ENCODE measurements around the gene RIMKLA. TPM values are rescaled to one million over a fixed set of nuclear protein-coding genes. Genes with fewer than 3 reads are reported as not detected.
A peak's percentile ranks its signal among the peaks of the same experiment; 100 is the strongest.

Gene RIMKLA
- total and polyA plus RNA-seq, 2 of the 13 experiments (the other 11 are each of a cell fraction or from before 2014, with no cell fraction given), result 2.5 to 3.8 TPM

DNA sequence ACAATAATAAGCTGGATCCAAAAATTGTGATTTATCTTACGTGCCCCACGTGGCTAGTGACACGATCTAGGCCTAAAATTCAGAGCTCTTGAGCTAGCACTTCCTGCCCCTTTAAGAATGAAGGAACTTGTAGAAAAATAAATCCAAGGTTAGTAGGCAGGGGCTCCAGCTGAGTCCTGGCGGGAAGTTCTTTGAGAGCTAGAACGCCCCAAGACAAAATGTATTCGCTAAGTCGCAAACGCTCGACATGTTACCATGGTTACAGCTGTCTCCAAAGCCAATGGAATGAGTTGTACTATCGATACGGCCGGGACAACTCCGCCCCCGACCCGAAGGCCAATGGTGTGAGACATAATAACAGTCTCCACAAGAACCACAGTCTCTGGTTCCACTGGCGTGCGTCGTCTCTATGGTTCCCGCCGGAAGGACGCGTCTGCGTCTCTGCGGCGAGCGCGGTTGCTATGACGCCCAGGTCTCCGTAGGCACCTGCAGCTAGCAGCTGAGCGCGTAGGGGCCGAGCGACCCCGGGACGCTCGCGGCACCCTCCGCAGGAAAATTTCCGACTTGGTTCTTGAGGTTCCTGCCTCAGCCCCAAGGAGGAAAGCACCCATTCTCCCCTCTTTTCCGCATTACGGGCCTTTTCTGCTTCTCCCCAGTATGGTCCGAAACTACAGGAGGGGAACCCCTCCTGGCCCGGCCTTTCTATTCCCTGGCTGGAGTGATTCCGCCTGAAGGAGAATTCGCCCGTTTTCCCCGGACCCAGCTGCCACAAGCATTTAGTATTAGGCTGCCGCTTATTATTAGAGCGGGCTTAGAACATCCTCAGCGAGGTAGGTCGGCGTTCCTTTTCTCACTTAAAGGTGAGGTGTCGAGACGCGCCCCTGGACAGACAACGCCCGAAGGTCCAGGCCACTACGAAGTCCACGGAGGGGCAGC, 82.5 kb downstream of the RIMKLA start, which contains the start of gene CCDC30 (continued):
- TF ChIP-seq, protein P1, sequence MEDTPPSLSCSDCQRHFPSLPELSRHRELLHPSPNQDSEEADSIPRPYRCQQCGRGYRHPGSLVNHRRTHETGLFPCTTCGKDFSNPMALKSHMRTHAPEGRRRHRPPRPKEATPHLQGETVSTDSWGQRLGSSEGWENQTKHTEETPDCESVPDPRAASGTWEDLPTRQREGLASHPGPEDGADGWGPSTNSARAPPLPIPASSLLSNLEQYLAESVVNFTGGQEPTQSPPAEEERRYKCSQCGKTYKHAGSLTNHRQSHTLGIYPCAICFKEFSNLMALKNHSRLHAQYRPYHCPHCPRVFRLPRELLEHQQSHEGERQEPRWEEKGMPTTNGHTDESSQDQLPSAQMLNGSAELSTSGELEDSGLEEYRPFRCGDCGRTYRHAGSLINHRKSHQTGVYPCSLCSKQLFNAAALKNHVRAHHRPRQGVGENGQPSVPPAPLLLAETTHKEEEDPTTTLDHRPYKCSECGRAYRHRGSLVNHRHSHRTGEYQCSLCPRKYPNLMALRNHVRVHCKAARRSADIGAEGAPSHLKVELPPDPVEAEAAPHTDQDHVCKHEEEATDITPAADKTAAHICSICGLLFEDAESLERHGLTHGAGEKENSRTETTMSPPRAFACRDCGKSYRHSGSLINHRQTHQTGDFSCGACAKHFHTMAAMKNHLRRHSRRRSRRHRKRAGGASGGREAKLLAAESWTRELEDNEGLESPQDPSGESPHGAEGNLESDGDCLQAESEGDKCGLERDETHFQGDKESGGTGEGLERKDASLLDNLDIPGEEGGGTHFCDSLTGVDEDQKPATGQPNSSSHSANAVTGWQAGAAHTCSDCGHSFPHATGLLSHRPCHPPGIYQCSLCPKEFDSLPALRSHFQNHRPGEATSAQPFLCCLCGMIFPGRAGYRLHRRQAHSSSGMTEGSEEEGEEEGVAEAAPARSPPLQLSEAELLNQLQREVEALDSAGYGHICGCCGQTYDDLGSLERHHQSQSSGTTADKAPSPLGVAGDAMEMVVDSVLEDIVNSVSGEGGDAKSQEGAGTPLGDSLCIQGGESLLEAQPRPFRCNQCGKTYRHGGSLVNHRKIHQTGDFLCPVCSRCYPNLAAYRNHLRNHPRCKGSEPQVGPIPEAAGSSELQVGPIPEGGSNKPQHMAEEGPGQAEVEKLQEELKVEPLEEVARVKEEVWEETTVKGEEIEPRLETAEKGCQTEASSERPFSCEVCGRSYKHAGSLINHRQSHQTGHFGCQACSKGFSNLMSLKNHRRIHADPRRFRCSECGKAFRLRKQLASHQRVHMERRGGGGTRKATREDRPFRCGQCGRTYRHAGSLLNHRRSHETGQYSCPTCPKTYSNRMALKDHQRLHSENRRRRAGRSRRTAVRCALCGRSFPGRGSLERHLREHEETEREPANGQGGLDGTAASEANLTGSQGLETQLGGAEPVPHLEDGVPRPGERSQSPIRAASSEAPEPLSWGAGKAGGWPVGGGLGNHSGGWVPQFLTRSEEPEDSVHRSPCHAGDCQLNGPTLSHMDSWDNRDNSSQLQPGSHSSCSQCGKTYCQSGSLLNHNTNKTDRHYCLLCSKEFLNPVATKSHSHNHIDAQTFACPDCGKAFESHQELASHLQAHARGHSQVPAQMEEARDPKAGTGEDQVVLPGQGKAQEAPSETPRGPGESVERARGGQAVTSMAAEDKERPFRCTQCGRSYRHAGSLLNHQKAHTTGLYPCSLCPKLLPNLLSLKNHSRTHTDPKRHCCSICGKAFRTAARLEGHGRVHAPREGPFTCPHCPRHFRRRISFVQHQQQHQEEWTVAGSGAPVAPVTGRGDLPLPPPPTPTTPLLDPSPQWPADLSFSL (CRISPR knock-in tag; IDR thresholded peaks at IDR 0.05), result no peak
- TF ChIP-seq NFE2 (CRISPR knock-in tag; IDR thresholded peaks at IDR 0.05) (no peak), FOXM1 (CRISPR knock-in tag; IDR thresholded peaks at IDR 0.05) (no peak), ZMYM2 (CRISPR knock-in tag; IDR thresholded peaks at IDR 0.05) (no peak), GLI4 (CRISPR knock-in tag; IDR thresholded peaks at IDR 0.05; ENCODE audit: borderline replicate concordance) (no peak), ZBTB21 (CRISPR knock-in tag; IDR thresholded peaks at IDR 0.05) (no peak), GABPA (IDR thresholded peaks at IDR 0.05; ENCODE audit: low read depth, low read length) (peak; percentile 44), GABPA (CRISPR knock-in tag; IDR thresholded peaks at IDR 0.05; ENCODE audit: low read depth) (peak; percentile 87), SNAI1 (CRISPR knock-in tag; IDR thresholded peaks at IDR 0.05; ENCODE audit: borderline replicate concordance) (no peak), ZSCAN20 (CRISPR knock-in tag; IDR thresholded peaks at IDR 0.05; ENCODE audit: borderline replicate concordance) (no peak), SNAPC2 (CRISPR knock-in tag; IDR thresholded peaks at IDR 0.05) (no peak), ZNF124 (CRISPR knock-in tag; IDR thresholded peaks at IDR 0.05) (no peak), SIX1 (CRISPR knock-in tag; IDR thresholded peaks at IDR 0.05; ENCODE audit: borderline replicate concordance) (no peak), HDAC1 (CRISPR knock-in tag; IDR thresholded peaks at IDR 0.05) (peak; percentile 84)
- TF ChIP-seq, protein P2, sequence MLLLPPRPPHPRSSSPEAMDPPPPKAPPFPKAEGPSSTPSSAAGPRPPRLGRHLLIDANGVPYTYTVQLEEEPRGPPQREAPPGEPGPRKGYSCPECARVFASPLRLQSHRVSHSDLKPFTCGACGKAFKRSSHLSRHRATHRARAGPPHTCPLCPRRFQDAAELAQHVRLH (CRISPR knock-in tag; IDR thresholded peaks at IDR 0.05; ENCODE audit: borderline replicate concordance, low read depth), result peak; percentile 58; the same call in 1 of the 2 replicates
- TF ChIP-seq, protein P3, sequence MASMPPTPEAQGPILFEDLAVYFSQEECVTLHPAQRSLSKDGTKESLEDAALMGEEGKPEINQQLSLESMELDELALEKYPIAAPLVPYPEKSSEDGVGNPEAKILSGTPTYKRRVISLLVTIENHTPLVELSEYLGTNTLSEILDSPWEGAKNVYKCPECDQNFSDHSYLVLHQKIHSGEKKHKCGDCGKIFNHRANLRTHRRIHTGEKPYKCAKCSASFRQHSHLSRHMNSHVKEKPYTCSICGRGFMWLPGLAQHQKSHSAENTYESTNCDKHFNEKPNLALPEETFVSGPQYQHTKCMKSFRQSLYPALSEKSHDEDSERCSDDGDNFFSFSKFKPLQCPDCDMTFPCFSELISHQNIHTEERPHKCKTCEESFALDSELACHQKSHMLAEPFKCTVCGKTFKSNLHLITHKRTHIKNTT (CRISPR knock-in tag; IDR thresholded peaks at IDR 0.05), result no peak
- TF ChIP-seq, protein P4, sequence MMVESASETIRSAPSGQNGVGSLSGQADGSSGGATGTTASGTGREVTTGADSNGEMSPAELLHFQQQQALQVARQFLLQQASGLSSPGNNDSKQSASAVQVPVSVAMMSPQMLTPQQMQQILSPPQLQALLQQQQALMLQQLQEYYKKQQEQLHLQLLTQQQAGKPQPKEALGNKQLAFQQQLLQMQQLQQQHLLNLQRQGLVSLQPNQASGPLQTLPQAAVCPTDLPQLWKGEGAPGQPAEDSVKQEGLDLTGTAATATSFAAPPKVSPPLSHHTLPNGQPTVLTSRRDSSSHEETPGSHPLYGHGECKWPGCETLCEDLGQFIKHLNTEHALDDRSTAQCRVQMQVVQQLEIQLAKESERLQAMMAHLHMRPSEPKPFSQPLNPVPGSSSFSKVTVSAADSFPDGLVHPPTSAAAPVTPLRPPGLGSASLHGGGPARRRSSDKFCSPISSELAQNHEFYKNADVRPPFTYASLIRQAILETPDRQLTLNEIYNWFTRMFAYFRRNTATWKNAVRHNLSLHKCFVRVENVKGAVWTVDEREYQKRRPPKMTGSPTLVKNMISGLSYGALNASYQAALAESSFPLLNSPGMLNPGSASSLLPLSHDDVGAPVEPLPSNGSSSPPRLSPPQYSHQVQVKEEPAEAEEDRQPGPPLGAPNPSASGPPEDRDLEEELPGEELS (CRISPR knock-in tag; IDR thresholded peaks at IDR 0.05), result no peak
- TF ChIP-seq, protein P5, sequence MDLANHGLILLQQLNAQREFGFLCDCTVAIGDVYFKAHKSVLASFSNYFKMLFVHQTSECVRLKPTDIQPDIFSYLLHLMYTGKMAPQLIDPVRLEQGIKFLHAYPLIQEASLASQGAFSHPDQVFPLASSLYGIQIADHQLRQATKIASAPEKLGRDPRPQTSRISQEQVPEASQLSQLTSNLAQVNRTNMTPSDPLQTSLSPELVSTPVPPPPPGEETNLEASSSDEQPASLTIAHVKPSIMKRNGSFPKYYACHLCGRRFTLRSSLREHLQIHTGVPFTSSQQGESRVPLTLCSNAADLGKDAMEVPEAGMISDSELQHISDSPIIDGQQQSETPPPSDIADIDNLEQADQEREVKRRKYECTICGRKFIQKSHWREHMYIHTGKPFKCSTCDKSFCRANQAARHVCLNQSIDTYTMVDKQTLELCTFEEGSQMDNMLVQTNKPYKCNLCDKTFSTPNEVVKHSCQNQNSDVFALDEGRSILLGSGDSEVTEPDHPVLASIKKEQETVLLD (CRISPR knock-in tag; IDR thresholded peaks at IDR 0.05; ENCODE audit: low read depth), result no peak

Measured in HepG2 (cell line).